HepG2 (cell line): ENCODE results near the gene TLK1. TPM values are rescaled to one million over a fixed set of nuclear protein-coding genes. Genes with fewer than 3 reads are reported as not detected.

ENCODE experiments used
- ATAC-seq: fragments of 200-7000 bp; cut with Tn5 transposase; 3 replicates; pipeline ENCODE4 v1.9.1; 2020; ENCODE audit warnings: mild to moderate bottlenecking, moderate library complexity
- BruUV-seq: library from RNA; stranded (reverse); fragments of 400-500 nt; replicated peaks from 2 replicates; lab custom pipeline; 2021; lab: Mats Ljungman, UMichigan
- CTCF ChIA-PET: fragments of 300-600 bp; formaldehyde crosslinking; extraction: SDS; loops from one replicate; lab custom pipeline; 2021; ENCODE audit warnings: low total read pairs, inconsistent platforms, low intra/inter-chr PET ratio; lab: Yijun Ruan, JAX
- POLR2A ChIA-PET: fragments of 350-600 bp; sonication (Branson Sonifier 250); formaldehyde crosslinking; loops from one replicate; lab custom pipeline; 2020; ENCODE audit warnings: antibody characterized with exemption, inconsistent platforms; lab: Yijun Ruan, JAX
- DNase-seq: peaks from one replicate; pipeline ENCODE4 v3.0.0-alpha.2; 2015; ENCODE audit warnings: low spot score
- FAIRE-seq: peaks from 3 replicates; lab custom pipeline; 2011; peaks lifted over from hg19 to GRCh38; lab: Jason Lieb, UNC
- H2AFZ ChIP-seq: one replicate; pipeline ENCODE4 v1.6.1; 2011; ENCODE audit warnings: low read length, inconsistent platforms
- H3K27ac ChIP-seq: fragments of 300-600 bp; 3 replicates; pipeline ENCODE4 v1.8.0; 2011; ENCODE audit warnings: mixed run types, mild to moderate bottlenecking, mixed read lengths, low read length, inconsistent platforms; ENCODE audit not compliant: insufficient read depth; ENCODE audit errors: extremely low read length
- H3K27me3 ChIP-seq, 2 experiments: fragments of 200-600 bp in 1 of 2; 2 replicates in 1 of 2; 3 replicates in 1 of 2; pipeline versions ENCODE4 v1.6.0 to v1.8.0; 2011; ENCODE audit warnings: low read length in 2 of 2, mild to moderate bottlenecking in 2 of 2, moderate library complexity in 2 of 2, inconsistent platforms in 1 of 2; ENCODE audit not compliant: insufficient read depth in 2 of 2, control insufficient read depth in 1 of 2
- H3K36me3 ChIP-seq, 2 experiments: fragments of 200-600 bp in 1 of 2; replicated peaks in 1 of 2; 2 replicates in 1 of 2; 3 replicates in 1 of 2; pipeline versions ENCODE4 v1.5.1 to v1.8.0; 2011; ENCODE audit warnings: low read length in 2 of 2, inconsistent platforms in 1 of 2; ENCODE audit not compliant: insufficient read depth in 2 of 2, control insufficient read depth in 1 of 2
- H3K4me1 ChIP-seq: 2 replicates; pipeline ENCODE4 v1.5.1; 2012; ENCODE audit warnings: low read length, inconsistent platforms; ENCODE audit not compliant: insufficient read depth
- H3K4me2 ChIP-seq: 2 replicates; pipeline ENCODE4 v1.6.0; 2011; ENCODE audit warnings: low read depth, low read length, inconsistent platforms
- H3K4me3 ChIP-seq, 3 experiments: fragments of 200-600 bp in 1 of 3; sonication (generic), shearing (Covaris generic) in 1 of 3; replicated peaks in 1 of 3; 2 replicates each; pipeline ENCODE4 v1.5.1; 2011 to 2016; ENCODE audit warnings: low read length in 3 of 3, inconsistent platforms in 2 of 3, low read depth in 2 of 3, mild to moderate bottlenecking in 2 of 3, control low read depth in 1 of 3, mixed read lengths in 1 of 3; ENCODE audit not compliant: insufficient read depth in 1 of 3
- H3K79me2 ChIP-seq: one replicate; pipeline ENCODE4 v1.6.1; 2011; ENCODE audit warnings: low read length, inconsistent platforms; ENCODE audit not compliant: insufficient read depth
- H3K9ac ChIP-seq: 2 replicates; pipeline ENCODE4 v1.6.0; 2011; ENCODE audit warnings: mild to moderate bottlenecking, low read depth, low read length, inconsistent platforms; ENCODE audit not compliant: insufficient read depth
- H3K9me3 ChIP-seq: 2 replicates; pipeline ENCODE4 v1.5.1; 2012; ENCODE audit warnings: mild to moderate bottlenecking, low read length
- H4K20me1 ChIP-seq: 2 replicates; pipeline ENCODE4 v1.6.0; 2011; ENCODE audit warnings: inconsistent platforms, mild to moderate bottlenecking, low read length, moderate library complexity; ENCODE audit not compliant: insufficient read depth
- FOXM1 ChIP-seq: sonication (generic); formaldehyde crosslinking; IDR thresholded peaks from 2 replicates; pipeline ENCODE4 v1.5.0; 2020; ENCODE audit warnings: missing genetic modification reagents
- IRF2 ChIP-seq: IDR thresholded peaks from 2 replicates; pipeline ENCODE4 v1.6.1; 2018; ENCODE audit warnings: missing genetic modification reagents, missing compliant biosample characterization
- MAFG ChIP-seq: sonication (generic); formaldehyde crosslinking; IDR thresholded peaks from 2 replicates; pipeline ENCODE4 v1.5.1; 2020; ENCODE audit warnings: mild to moderate bottlenecking, missing genetic modification reagents
- MXI1 ChIP-seq: IDR thresholded peaks from 3 replicates; pipeline ENCODE4 v1.6.1; 2012; ENCODE audit warnings: low read depth, low read length, inconsistent platforms, borderline replicate concordance
- SMARCE1 ChIP-seq: fragments of 450-650 bp; IDR thresholded peaks from 2 replicates; pipeline ENCODE4 v1.6.1; 2017; ENCODE audit warnings: borderline replicate concordance
- ZNF264 ChIP-seq: sonication (generic); formaldehyde crosslinking; IDR thresholded peaks from 2 replicates; pipeline ENCODE4 v1.4.0; 2020; ENCODE audit warnings: missing genetic modification reagents
- WGBS: methylation state at CpG from one replicate; pipeline ENCODE4 v1.1.6; 2017; ENCODE audit warnings: low lambda C conversion rate; 5-methylcytosine and 5-hydroxymethylcytosine counted together
- in situ Hi-C: cut with HindIII; loops from 2 replicates; pipeline ENCODE4 v1.10.0; 2017; ENCODE audit warnings: low pct_unique_long_range_greater_than_20kb; ENCODE audit not compliant: extremely low pct_ligation_motif_present
- intact Hi-C: fragments of 100-400 bp; cut with micrococcal nuclease; formaldehyde crosslinking; loops from one replicate; pipeline ENCODE4 v1.10.0; 2022; ENCODE audit not compliant: unreplicated experiment
- polyA plus RNA-seq, 8 experiments: library from polyadenylated mRNA; depleted of rRNA in 3 of 8; stranded (reverse) in 7 of 8; unstranded in 1 of 8; fragments of >200 nt; fragmentation: Illumina TruSeq in 4 of 8; extraction: Trizol in 4 of 8; gene quantifications; 2 replicates each; pipeline versions ENCODE4 v1.2.1 to v1.2.3, GENCODE V29; 2011 to 2016; ENCODE audit warnings: low read depth in 4 of 8, missing spikeins in 1 of 8, mixed read lengths in 1 of 8; ENCODE audit not compliant: insufficient read depth in 1 of 8
- total RNA-seq, 5 experiments: library from RNA; depleted of rRNA; stranded (reverse); fragments of >200 nt; fragmentation: Illumina TruSeq; extraction: Trizol; gene quantifications; 2 replicates each; pipeline ENCODE4 v1.2.3, GENCODE V29; 2016; ENCODE audit warnings: low read depth in 1 of 5
- TF ChIP-seq, protein P1 (sequence below): sonication (generic); formaldehyde crosslinking; IDR thresholded peaks from 2 replicates; pipeline ENCODE4 v1.8.1; 2023; ENCODE audit warnings: missing genetic modification reagents, inconsistent platforms, borderline replicate concordance
- TF ChIP-seq, protein P2 (sequence below): sonication (generic); formaldehyde crosslinking; IDR thresholded peaks from 2 replicates; pipeline ENCODE4 v1.4.0; 2020; ENCODE audit warnings: missing genetic modification reagents, mild to moderate bottlenecking, borderline replicate concordance

Gene TLK1
- total and polyA plus RNA-seq, 2 of the 13 experiments (the other 11 are each of a cell fraction or from before 2014, with no cell fraction given), result 16.8 to 28.7 TPM

DNA sequence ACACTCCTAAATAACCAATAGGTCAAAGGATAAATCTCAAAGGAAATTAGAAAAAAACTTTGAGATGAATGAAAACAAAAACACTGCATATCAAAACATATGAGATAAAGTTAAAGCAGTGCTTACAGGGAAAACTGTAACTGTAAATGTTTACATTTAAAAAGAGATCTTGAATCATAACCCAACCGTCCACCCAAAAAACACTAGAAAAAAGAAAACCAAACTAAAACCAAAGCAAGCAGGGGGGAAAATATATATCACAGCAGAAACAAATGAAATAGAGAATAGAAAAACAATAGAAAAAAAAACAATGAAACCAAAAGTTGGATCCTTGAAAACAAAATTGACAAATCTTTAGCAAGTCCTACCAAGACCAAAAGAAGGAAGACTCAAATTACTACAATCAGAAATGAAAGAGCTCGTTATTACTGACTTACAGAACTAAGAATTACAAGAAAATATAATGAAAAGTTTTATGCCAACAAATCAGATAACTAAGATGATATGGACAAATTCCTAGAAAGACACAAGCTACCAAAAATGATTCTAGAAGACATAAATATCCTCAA is 65.6 kb downstream of the TLK1 start:
- WGBS, result 95% methylated on average over 2 of the region's 2 CpGs
- Histone ChIP-seq H3K27ac (no peak overlapping the region), H3K79me2 (peaks cover 95% of the 10 kb centered on the region), H3K36me3 (peaks cover 0 to 5% of the 10 kb centered on the region in 2 experiments; a peak in 3 of 5 replicates), H2AFZ (no peak overlapping the region), H4K20me1 (peaks cover 19% of the 10 kb centered on the region), H3K27me3 (no peaks in the 10 kb centered on the region), H3K4me2 (no peak overlapping the region), H3K9ac (no peak overlapping the region), H3K4me3 (no peak overlapping the region), H3K4me1 (peaks cover 43% of the 10 kb centered on the region), H3K9me3 (peaks cover 9% of the 10 kb centered on the region)
- in situ Hi-C loops, result no loop called here
- intact Hi-C loops, result no loop called here
- FAIRE-seq, result no peak
- DNase-seq, result no peak
- ATAC-seq, result no peak
- CTCF ChIA-PET, result no interaction called here
- BruUV-seq, result no TSS peak
- POLR2A ChIA-PET, result no interaction called here
- TF ChIP-seq SMARCE1 (no peak), MAFG (CRISPR knock-in tag) (no peak), ZNF264 (CRISPR knock-in tag) (no peak), IRF2 (no peak), FOXM1 (CRISPR knock-in tag) (no peak), MXI1 (no peak)
- TF ChIP-seq, protein P1, sequence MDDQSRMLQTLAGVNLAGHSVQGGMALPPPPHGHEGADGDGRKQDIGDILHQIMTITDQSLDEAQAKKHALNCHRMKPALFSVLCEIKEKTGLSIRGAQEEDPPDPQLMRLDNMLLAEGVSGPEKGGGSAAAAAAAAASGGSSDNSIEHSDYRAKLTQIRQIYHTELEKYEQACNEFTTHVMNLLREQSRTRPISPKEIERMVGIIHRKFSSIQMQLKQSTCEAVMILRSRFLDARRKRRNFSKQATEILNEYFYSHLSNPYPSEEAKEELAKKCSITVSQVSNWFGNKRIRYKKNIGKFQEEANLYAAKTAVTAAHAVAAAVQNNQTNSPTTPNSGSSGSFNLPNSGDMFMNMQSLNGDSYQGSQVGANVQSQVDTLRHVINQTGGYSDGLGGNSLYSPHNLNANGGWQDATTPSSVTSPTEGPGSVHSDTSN (CRISPR knock-in tag), result no peak
- TF ChIP-seq, protein P2, sequence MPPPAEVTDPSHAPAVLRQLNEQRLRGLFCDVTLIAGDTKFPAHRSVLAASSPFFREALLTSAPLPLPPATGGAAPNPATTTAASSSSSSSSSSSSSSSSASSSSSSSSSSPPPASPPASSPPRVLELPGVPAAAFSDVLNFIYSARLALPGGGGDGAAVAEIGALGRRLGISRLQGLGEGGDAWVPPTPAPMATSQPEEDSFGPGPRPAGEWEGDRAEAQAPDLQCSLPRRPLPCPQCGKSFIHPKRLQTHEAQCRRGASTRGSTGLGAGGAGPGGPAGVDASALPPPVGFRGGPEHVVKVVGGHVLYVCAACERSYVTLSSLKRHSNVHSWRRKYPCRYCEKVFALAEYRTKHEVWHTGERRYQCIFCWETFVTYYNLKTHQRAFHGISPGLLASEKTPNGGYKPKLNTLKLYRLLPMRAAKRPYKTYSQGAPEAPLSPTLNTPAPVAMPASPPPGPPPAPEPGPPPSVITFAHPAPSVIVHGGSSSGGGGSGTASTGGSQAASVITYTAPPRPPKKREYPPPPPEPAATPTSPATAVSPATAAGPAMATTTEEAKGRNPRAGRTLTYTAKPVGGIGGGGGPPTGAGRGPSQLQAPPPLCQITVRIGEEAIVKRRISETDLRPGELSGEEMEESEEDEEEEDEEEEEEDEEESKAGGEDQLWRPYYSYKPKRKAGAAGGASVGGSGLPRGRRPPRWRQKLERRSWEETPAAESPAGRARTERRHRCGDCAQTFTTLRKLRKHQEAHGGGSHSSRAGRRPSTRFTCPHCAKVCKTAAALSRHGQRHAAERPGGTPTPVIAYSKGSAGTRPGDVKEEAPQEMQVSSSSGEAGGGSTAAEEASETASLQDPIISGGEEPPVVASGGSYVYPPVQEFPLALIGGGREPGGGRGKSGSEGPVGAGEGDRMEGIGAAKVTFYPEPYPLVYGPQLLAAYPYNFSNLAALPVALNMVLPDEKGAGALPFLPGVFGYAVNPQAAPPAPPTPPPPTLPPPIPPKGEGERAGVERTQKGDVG, result no peak
